ENCODE results near the gene CLCN2.

DNA sequence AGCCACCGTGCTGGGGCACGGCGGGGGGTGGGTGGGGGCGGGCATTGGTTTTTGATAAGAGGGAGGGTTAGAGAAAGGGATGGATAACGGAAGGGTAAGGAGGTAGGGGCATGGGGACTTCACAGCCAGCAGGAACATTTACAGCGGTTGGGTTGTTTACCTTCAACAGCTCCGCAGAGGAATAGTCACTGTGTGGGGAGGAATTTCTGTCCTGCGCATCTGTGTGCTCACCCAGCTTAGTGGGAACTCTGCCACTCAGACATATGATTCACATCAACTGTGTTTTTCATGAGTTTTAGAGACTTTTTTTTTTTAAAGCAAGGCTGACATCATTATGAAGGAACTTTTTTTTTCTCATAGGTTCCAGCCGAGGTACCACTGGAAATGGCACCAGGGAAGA lies 38.0 kb upstream of the CLCN2 start:
- TF ChIP-seq EZH2 (IDR thresholded peaks at IDR 0.05; ENCODE audit: insufficient read depth, poor library complexity, severe bottlenecking) (no peak), EZH2phosphoT487 (IDR thresholded peaks at IDR 0.05; ENCODE audit: insufficient read depth, low read depth) (no peak)

Measured in GM23248 (cell line).